Prostate gland (tissue), 2 donors: ENCODE measurements around the gene GSS. TPM values are rescaled to one million over a fixed set of nuclear protein-coding genes. Genes with fewer than 3 reads are reported as not detected.
A peak's percentile ranks its signal among the peaks of the same experiment; 100 is the strongest.

Source experiments
- DNase-seq: peaks from one replicate; pipeline ENCODE4 v3.0.0-alpha.2; 2019; ENCODE audit warnings: low spot score
- H3K27ac ChIP-seq, 2 donors: fragments of 200-600 bp; sonication (generic); 2 replicates each; pipeline ENCODE4 v1.5.1; 2017 to 2019
- H3K27me3 ChIP-seq: fragments of 200-600 bp; sonication (generic); replicated peaks from 2 replicates; pipeline ENCODE4 v1.5.1; 2019; ENCODE audit not compliant: insufficient read depth
- H3K36me3 ChIP-seq, 2 donors: fragments of 200-600 bp; sonication (generic); 1 replicate in 1 of 2; 2 replicates in 1 of 2; pipeline versions ENCODE4 v1.5.1 to v1.8.1; 2017 to 2019
- H3K4me1 ChIP-seq: fragments of 200-600 bp; sonication (generic); replicated peaks from 2 replicates; pipeline ENCODE4 v1.5.1; 2019
- H3K4me3 ChIP-seq, 2 donors: fragments of 200-600 bp; sonication (generic); 2 replicates each; pipeline ENCODE4 v1.5.1; 2017 to 2019
- H3K9me3 ChIP-seq: fragments of 200-600 bp; sonication (generic); 2 replicates; pipeline ENCODE4 v1.5.1; 2017
- CTCF ChIP-seq, 4 experiments: fragments of 200-600 bp in 2 of 4; fragments of 450-650 bp in 2 of 4; sonication (generic) in 2 of 4; IDR thresholded peaks; 1 replicate in 3 of 4; 2 replicates in 1 of 4; pipeline ENCODE4 v1.5.1; 2016 to 2019; ENCODE audit warnings: antibody characterized with exemption in 4 of 4, mild to moderate bottlenecking in 2 of 4, moderate library complexity in 2 of 4
- POLR2A ChIP-seq: fragments of 450-650 bp; IDR thresholded peaks from one replicate; pipeline ENCODE4 v1.6.1; 2016; ENCODE audit warnings: antibody characterized with exemption, mild to moderate bottlenecking
- POLR2AphosphoS5 ChIP-seq: sonication (generic); formaldehyde crosslinking; IDR thresholded peaks from one replicate; pipeline ENCODE4 v1.6.1; 2017; ENCODE audit warnings: antibody characterized with exemption
- WGBS: methylation state at CpG from one replicate; pipeline ENCODE4 v1.1.5; 2018; 5-methylcytosine and 5-hydroxymethylcytosine counted together
- intact Hi-C: fragments of 100-400 bp; cut with DNase I; formaldehyde crosslinking; loops from one replicate; pipeline ENCODE4 v1.14.2; 2022
- total RNA-seq, 2 donors: library from RNA; depleted of rRNA; stranded (reverse); fragments of >200 nt; gene quantifications; one replicate each; pipeline ENCODE4 v1.1.0, GENCODE V29; 2016

The GSS gene
- total RNA-seq, 2 donors from 2014 or later = 84.4 to 101 TPM

GRCh38 chr20:34956041-34956458, 444 bp upstream of the GSS start:
- TF ChIP-seq POLR2A = no peak
- no peak for TF ChIP-seq POLR2AphosphoS5
- WGBS = 9% methylated on average over 6 of the region's 6 CpGs
- Histone ChIP-seq H3K36me3 (no peaks in the 10 kb centered on the region), H3K9me3 (no peaks in the 10 kb centered on the region), H3K27ac (peak overlapping the region; percentile 90 to 93), H3K4me1 (no peaks in the 10 kb centered on the region), H3K27me3 (no peaks in the 10 kb centered on the region), H3K4me3 (peak overlapping the region; percentile 67 to 68)
- no peak for DNase-seq
- intact Hi-C loops = loop anchor here (5.0 kb wide), 2 partner anchors 129 to 249 kb away; partner anchors contain the start of gene NCOA6

GRCh38 chr20:34954904-34955230, 739 bp downstream of the GSS start:
- DNase-seq = no peak
- H3K4me1 ChIP-seq = no peaks in the 10 kb centered on the region
- peak overlapping the region; percentile 90 to 93 for H3K27ac ChIP-seq

GRCh38 chr20:34953960-34954359, 1.6 kb downstream of the GSS start:
- intact Hi-C loops = no loop called here
- no peaks in the 10 kb centered on the region for H3K4me1 ChIP-seq
- DNase-seq = no peak
- no peak for TF ChIP-seq POLR2AphosphoS5
- TF ChIP-seq POLR2A = no peak
- TF ChIP-seq CTCF (IDR thresholded peaks at IDR 0.05) = no peak
- H3K27me3 ChIP-seq = no peaks in the 10 kb centered on the region
- H3K4me3 ChIP-seq = no peak overlapping the region
- 92% methylated on average over 7 of the region's 7 CpGs for WGBS
- H3K9me3 ChIP-seq = no peaks in the 10 kb centered on the region
- no peak overlapping the region for H3K27ac ChIP-seq
- H3K36me3 ChIP-seq = no peaks in the 10 kb centered on the region

More at GRCh38 chr20:34954904-34955230, 739 bp downstream of the GSS start:
- 8% methylated on average over 13 of the region's 13 CpGs for WGBS
- no peaks in the 10 kb centered on the region for H3K27me3 ChIP-seq
- H3K9me3 ChIP-seq = no peaks in the 10 kb centered on the region
- peak overlapping the region; percentile 67 to 68 for H3K4me3 ChIP-seq
- intact Hi-C loops = loop anchor here (1.0 to 5.0 kb wide), 3 partner anchors 81 to 248 kb away; partner anchors contain the start of gene NCOA6
- TF ChIP-seq POLR2A (no peak), POLR2AphosphoS5 (no peak), CTCF (IDR thresholded peaks at IDR 0.05) (no peak)
- no peaks in the 10 kb centered on the region for H3K36me3 ChIP-seq

GRCh38 chr20:34952671-34953070, 2.9 kb downstream of the GSS start:
- TF ChIP-seq POLR2A = no peak
- TF ChIP-seq CTCF (IDR thresholded peaks at IDR 0.05) = no peak
- no peak for TF ChIP-seq POLR2AphosphoS5
- Histone ChIP-seq H3K4me1 (no peaks in the 10 kb centered on the region), H3K36me3 (no peaks in the 10 kb centered on the region), H3K9me3 (no peaks in the 10 kb centered on the region), H3K4me3 (no peak overlapping the region), H3K27ac (no peak overlapping the region), H3K27me3 (no peaks in the 10 kb centered on the region)
- intact Hi-C loops = no loop called here
- 75% methylated on average over 5 of the region's 5 CpGs for WGBS
- DNase-seq = no peak

GRCh38 chr20:34951652-34952051, 4.0 kb downstream of the GSS start:
- TF ChIP-seq POLR2A = no peak
- TF ChIP-seq CTCF (IDR thresholded peaks at IDR 0.05) = no peak
- no peak for TF ChIP-seq POLR2AphosphoS5
- DNase-seq = no peak
- Histone ChIP-seq H3K4me1 (no peaks in the 10 kb centered on the region), H3K4me3 (no peak overlapping the region), H3K27ac (no peak overlapping the region), H3K36me3 (no peaks in the 10 kb centered on the region), H3K27me3 (no peaks in the 10 kb centered on the region), H3K9me3 (no peaks in the 10 kb centered on the region)
- 85% methylated on average over 8 of the region's 8 CpGs for WGBS
- intact Hi-C loops = no loop called here
